Ramos (cell line): ENCODE measurements around the gene IQCH.

Experiments used
- in situ Hi-C: fragments of 300-500 bp; cut with MboI; formaldehyde crosslinking; loops from one replicate; pipeline ENCODE4 v1.14.3; 2022; ENCODE audit warnings: low sequenced_read_pairs; ENCODE audit not compliant: unreplicated experiment

IQCH gene

GRCh38 chr15:67515090-67515489 is 260.5 kb downstream of the IQCH start:
- in situ Hi-C loops, result no loop called here

- in situ Hi-C loops, result no loop called here
Observed at GRCh38 chr15:67515557-67515956, 261.0 kb downstream of the IQCH start.

GRCh38 chr15:67520321-67521028 is 265.9 kb downstream of the IQCH start:
- in situ Hi-C loops, result no loop called here

GRCh38 chr15:67521029-67521782 is 266.6 kb downstream of the IQCH start, which contains the start of gene C15orf61:
C15orf61 (plus strand) TSS chr15:67521131; CDS start chr15:67521249, 118 bp downstream.
- in situ Hi-C loops, result no loop called here

- in situ Hi-C loops, result no loop called here
Observed at GRCh38 chr15:67521783-67522568, 267.4 kb downstream of the IQCH start.

GRCh38 chr15:67523330-67523729 is 268.7 kb downstream of the IQCH start:
- in situ Hi-C loops, result no loop called here

GRCh38 chr15:67524235-67524634 is 269.6 kb downstream of the IQCH start:
- in situ Hi-C loops, result no loop called here

- in situ Hi-C loops, result no loop called here
Observed at GRCh38 chr15:67528513-67528912, 273.9 kb downstream of the IQCH start.

GRCh38 chr15:67531379-67531914 is 276.9 kb downstream of the IQCH start:
- in situ Hi-C loops, result no loop called here

GRCh38 chr15:67533873-67534272 is 279.3 kb downstream of the IQCH start:
- in situ Hi-C loops, result no loop called here

- in situ Hi-C loops, result no loop called here
Observed at GRCh38 chr15:67534360-67534759, 279.8 kb downstream of the IQCH start.

GRCh38 chr15:67537771-67538170 is 283.2 kb downstream of the IQCH start:
- in situ Hi-C loops, result no loop called here

- in situ Hi-C loops, result no loop called here
Observed at GRCh38 chr15:67542420-67543347, 288.1 kb downstream of the IQCH start, which contains the start of gene MAP2K5. MAP2K5 (plus strand) TSS chr15:67542703; CDS start chr15:67543336, 633 bp downstream.

- in situ Hi-C loops, result no loop called here
Observed at GRCh38 chr15:67543348-67543718, 288.7 kb downstream of the IQCH start.

- in situ Hi-C loops, result no loop called here
Observed at GRCh38 chr15:67544475-67544874, 289.9 kb downstream of the IQCH start.

- in situ Hi-C loops, result no loop called here
Observed at GRCh38 chr15:67545864-67546263, 291.3 kb downstream of the IQCH start.

- in situ Hi-C loops, result no loop called here
Observed at GRCh38 chr15:67547064-67547463, 292.5 kb downstream of the IQCH start.

GRCh38 chr15:67547836-67548235 is 293.2 kb downstream of the IQCH start:
- in situ Hi-C loops, result no loop called here

GRCh38 chr15:67548236-67548852 is 293.8 kb downstream of the IQCH start:
- in situ Hi-C loops, result no loop called here
